Ishikawa (cell line): ENCODE measurements around the gene SPATA17.

ENCODE experiments used
- EGR1 ChIP-seq: IDR thresholded peaks from 2 replicates; pipeline ENCODE4 v1.6.1; 2012
- EP300 ChIP-seq: IDR thresholded peaks from 2 replicates; pipeline ENCODE4 v1.6.1; 2012; ENCODE audit warnings: borderline replicate concordance
- TEAD4 ChIP-seq: IDR thresholded peaks from 2 replicates; pipeline ENCODE4 v1.6.1; 2012

- TF ChIP-seq TEAD4, result no peak
- no peak for TF ChIP-seq EP300
- TF ChIP-seq EGR1, result no peak
These were observed 230.5 kb downstream of the SPATA17 start for GRCh38 chr1:217861658-217862057.
